ENCODE measurements around the gene PLS3.
A peak's percentile ranks its signal among the peaks of the same experiment; 100 is the strongest.

PLS3 gene

DNA sequence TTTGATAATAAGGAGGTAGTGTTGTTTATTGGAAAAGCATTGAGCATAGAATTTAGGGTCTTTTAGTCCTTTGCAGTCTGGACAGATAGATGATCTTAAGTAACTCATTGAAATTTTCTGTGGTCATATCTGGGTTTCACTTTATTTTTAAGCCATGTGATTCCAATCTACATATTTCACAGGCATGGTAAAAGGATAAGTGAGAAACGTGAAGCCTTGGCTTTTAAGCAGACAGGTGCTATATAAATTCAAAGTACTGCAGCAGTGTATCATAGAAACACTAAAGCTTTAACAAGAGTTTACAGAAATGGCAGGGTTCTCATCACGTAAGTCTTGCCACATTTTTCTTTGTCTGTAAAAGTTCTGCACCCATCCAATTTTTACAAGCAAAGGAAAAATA lies 4.9 kb downstream of the PLS3 start:
- DNase-seq (ENCODE audit: low read depth in 2 of 2), result no peak

DNA sequence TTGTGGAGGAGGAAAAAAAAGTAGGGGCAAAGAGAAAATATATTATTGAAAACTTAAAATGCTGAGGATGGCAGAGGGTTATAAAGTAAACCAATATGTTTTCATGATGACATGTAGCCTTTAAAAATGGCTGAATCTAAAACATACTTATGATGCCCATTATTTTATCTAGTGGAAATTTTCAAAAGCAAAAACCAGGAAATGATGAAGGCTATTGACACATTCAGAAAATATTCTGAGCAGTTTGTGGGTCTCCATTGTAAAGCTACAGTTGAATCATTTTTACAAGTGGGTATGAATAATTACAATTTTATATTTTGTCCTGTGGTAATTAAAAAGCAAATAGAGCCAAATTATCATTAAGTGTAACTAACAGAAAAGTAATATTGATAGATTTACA lies 10.7 kb downstream of the PLS3 start:
- no peak for DNase-seq (ENCODE audit: low read depth in 2 of 2)

GRCh38 chrX:115573185-115573584 lies 12.2 kb downstream of the PLS3 start:
- no peak for DNase-seq (ENCODE audit: low read depth in 2 of 2)

- no peak for DNase-seq (ENCODE audit: low read depth in 2 of 2)
Observed at GRCh38 chrX:115576676-115577075, 15.7 kb downstream of the PLS3 start.

GRCh38 chrX:115579327-115579726 lies 18.4 kb downstream of the PLS3 start:
- DNase-seq (ENCODE audit: low read depth in 2 of 2), result no peak

DNA sequence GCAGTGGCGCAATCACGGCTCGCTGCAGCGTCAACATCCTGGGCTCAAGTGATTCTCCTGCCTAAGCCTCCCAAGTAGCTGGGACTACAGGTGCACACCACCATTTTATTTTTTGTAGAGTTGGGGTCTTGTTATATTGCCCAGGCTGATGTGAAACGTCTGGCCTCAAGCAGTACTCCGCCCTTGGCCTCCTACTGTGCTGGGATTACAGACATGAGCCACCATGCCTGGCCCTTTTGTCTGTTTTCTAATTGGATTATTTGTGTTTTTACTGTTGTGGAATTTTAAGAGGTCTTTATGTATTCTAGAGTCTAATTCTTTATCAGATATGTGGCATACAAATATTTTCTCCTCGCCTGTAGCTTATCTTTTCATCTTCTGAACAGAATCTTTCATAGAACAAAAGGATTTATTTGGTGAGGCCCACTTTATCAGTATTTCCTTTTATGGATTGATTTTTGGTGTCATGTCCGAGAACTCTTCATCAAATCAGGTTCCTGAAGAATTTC lies 18.9 kb downstream of the PLS3 start:
- DNase-seq (ENCODE audit: low read depth in 2 of 2), result no peak

DNA sequence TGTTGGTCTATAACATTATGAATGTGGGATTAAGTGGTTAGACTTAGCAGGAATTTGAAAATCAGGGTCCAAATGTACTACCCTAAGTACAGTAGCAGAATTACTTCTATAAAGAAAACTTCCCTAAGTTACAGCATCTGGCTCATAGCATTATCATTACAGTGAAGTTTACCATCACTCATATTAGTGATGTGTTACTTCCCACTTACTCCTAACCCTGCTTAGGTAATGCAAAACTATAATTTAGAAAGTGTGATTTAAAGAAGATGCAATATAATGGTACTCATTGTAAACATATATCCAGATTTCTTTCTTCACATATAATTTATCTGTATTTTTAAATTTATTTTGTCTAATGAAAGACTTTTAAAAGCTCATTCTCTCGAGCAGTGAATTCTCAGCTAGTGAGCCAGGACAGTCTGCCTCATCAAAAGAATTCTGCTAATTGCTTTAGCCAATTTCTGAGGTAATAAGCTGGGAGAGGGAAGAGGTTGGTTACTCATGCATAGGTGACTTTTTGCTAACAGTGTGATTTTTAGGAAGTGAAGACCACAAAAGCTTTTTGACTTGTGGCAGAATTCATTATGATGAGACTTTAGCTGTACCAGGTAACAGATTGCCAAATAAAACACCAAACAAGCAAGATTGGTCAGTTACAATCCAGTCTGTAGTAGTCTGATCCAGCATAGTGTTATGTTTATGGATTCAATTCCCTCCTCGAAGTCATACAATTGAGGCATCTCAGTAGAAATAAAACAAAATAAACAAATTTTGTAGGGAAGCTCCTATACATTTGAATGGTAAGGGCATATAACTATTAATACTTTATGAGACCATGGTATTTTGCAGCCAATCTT lies 21.0 kb downstream of the PLS3 start:
- no peak for DNase-seq (ENCODE audit: low read depth in 2 of 2)

DNA sequence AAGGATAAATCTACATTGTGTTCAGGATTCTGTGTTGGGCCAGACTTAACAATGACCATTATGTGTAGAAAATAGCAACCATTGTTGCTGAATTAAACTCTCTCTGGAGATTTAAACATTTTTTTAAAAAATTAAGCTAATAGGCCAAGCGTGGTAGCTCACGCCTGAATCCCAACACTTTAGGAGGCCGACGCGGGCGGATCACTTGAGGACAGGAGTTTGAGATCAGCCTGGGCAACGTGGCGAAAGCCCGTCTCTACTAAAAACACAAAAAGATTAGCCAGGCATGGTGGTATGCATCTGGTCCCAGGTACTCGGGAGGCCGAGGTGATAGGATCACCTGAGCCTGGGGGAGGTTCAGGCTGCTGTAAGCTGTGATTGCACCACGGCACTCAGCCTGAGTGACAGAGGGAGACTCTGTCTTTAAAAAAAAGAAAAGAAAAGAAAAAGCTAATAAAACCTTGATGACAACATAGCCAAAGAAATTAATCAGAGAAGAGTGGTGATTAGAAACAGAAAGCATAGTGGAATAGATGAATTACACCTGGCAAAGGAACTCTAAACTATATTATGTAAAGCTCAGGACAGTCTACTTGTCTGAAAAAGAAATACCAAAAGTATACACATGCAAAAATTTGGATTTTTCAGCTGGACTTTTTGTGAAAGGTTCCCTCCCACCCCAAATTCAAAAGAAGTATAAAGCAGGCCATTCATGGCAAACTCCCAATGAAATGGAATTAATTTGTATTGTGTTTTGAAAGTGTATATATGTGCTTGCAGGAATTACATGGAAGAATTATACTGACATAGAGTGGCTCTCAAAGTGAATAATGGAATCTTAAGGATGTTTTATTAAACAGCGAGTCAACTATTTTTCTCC lies 21.9 kb downstream of the PLS3 start:
- no peak for DNase-seq (ENCODE audit: low read depth in 2 of 2)

GRCh38 chrX:115583496-115584004 lies 22.6 kb downstream of the PLS3 start:
- peak in 1 of 2 experiments; percentile 22 for DNase-seq (ENCODE audit: low read depth in 2 of 2)

- peak; percentile 36 to 42 for DNase-seq (ENCODE audit: low read depth in 2 of 2)
Observed at GRCh38 chrX:115584696-115585095, 23.7 kb downstream of the PLS3 start.

- DNase-seq (ENCODE audit: low read depth in 2 of 2), result no peak
Observed at GRCh38 chrX:115588179-115588578, 27.2 kb downstream of the PLS3 start.

- no peak for DNase-seq (ENCODE audit: low read depth in 2 of 2)
Observed at GRCh38 chrX:115589419-115589818, 28.4 kb downstream of the PLS3 start.

DNA sequence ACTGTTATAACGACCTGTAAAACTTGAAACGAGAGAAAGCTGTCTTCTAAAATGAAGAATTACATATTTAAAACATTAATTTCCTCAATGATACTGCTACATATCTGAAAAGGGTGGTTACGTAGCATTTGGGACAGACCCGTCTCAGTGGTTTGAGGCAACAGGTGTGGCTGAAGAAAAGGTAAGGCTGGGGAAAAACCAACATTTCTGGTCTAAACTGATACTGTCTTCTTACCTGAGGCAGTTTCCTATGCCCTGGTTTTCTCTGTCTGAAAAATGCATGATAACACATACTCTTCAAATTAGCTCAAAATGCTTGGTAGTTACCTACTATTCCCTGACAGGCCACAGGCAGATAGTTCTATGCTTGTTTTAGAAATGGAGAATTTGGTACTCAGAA lies 30.4 kb downstream of the PLS3 start:
- DNase-seq (ENCODE audit: low read depth in 2 of 2), result no peak

- DNase-seq (ENCODE audit: low read depth in 2 of 2), result no peak
Observed at GRCh38 chrX:115591856-115592842, 31.2 kb downstream of the PLS3 start.

GRCh38 chrX:115592997-115593734 lies 32.2 kb downstream of the PLS3 start:
- no peak for DNase-seq (ENCODE audit: low read depth in 2 of 2)

GRCh38 chrX:115595049-115595448 lies 34.1 kb downstream of the PLS3 start:
- DNase-seq (ENCODE audit: low read depth in 2 of 2), result no peak

- DNase-seq (ENCODE audit: low read depth in 2 of 2), result no peak
Observed at GRCh38 chrX:115598556-115598955, 37.6 kb downstream of the PLS3 start.

GRCh38 chrX:115602308-115602707 lies 41.3 kb downstream of the PLS3 start:
- DNase-seq (ENCODE audit: low read depth in 2 of 2), result no peak

DNA sequence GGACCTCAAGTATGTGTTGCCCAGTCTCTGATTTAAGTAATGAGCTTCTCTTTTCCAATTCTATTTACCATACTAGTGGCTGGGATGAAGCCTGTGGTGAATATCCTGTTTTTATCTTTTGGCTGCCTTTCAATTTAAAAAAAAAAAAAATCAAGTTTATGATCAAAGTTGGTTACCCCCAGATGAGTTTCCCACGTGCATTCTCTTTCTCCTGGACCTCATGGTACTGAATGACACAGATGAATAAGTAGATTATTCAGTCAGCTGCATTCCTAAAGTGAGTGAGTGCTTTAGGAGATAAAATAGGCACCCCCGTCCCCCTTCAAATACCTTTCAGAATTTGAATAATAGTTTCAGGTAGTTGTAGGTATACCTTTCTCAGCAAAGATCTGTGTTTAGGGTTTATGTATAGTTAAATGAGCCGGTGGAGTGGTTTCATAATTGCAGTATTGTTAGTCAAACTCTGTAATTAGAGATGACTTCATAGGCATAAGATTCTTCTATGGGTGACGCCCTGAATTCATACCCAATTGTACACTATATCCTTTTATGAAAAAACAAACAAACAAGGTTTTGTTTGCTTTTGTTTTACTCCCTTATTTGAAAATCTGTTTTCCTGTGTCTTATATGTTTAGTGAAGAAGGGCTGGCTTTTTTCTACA lies 41.9 kb downstream of the PLS3 start:
- no peak for DNase-seq (ENCODE audit: low read depth in 2 of 2)

DNA sequence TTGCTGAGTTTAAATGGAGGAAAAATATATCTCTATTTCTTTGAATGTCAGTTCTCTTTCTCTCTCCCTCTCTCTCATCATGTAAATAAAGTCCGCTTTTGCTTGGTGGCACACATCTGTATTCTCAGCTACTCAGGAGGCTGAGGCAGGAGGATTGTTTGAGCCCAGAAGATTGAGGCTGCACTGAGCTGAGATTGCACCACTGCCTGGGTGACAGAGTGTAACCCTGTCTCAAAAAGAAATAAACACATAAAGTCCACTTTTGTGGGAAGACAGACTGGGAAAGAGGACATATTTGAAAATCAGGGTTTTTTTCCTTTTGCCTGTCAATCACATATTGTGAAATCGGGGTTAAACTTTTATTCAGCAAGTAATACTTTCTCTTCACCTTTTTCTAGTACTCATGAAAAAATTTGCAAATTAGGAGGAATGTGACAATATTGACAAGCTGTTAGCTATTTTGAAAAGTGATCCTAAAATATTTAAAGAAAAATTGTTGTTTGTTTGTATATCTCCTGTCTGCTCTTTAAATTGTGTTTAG lies 42.6 kb downstream of the PLS3 start:
- no peak for DNase-seq (ENCODE audit: low read depth in 2 of 2)

Data from fibroblast of skin of left biceps (primary cell).